Calu3 (cell line): Measurements from ENCODE around the gene ZKSCAN4. TPM values are rescaled to one million over a fixed set of nuclear protein-coding genes. Genes with fewer than 3 reads are reported as not detected.

Experiments used
- BruUV-seq: library from RNA; stranded (reverse); fragments of 400-500 nt; replicated peaks from 2 replicates; lab custom pipeline; 2021; lab: Mats Ljungman, UMichigan
- CTCF ChIA-PET: fragments of 300-600 bp; sonication (Branson Sonifier 250); formaldehyde crosslinking; loops from one replicate; lab custom pipeline; 2022; ENCODE audit warnings: antibody characterized with exemption; lab: Charles Lee
- DNase-seq: peaks from one replicate; pipeline ENCODE4 v3.0.0; 2022
- H3K27ac Mint-ChIP-seq: one replicate; pipeline ENCODE4 v1.8.0; 2022; ENCODE audit warnings: mixed read lengths; ENCODE audit not compliant: unreplicated experiment
- H3K27me3 Mint-ChIP-seq: one replicate; pipeline ENCODE4 v1.8.0; 2022; ENCODE audit warnings: mixed read lengths; ENCODE audit not compliant: unreplicated experiment
- H3K36me3 Mint-ChIP-seq: one replicate; pipeline ENCODE4 v1.8.0; 2022; ENCODE audit warnings: mild to moderate bottlenecking, moderate library complexity, mixed read lengths; ENCODE audit not compliant: insufficient read depth, unreplicated experiment
- H3K4me1 Mint-ChIP-seq: one replicate; pipeline ENCODE4 v1.8.0; 2022; ENCODE audit warnings: mild to moderate bottlenecking, low read depth, mixed read lengths; ENCODE audit not compliant: unreplicated experiment
- H3K4me3 Mint-ChIP-seq: one replicate; pipeline ENCODE4 v1.8.0; 2022; ENCODE audit warnings: mild to moderate bottlenecking, low read depth, moderate library complexity, mixed read lengths; ENCODE audit not compliant: unreplicated experiment
- H3K9me3 Mint-ChIP-seq: one replicate; pipeline ENCODE4 v1.8.0; 2022; ENCODE audit warnings: low read depth, mixed read lengths; ENCODE audit not compliant: unreplicated experiment
- CTCF ChIP-seq: fragments of 200-600 bp; IDR thresholded peaks from one replicate; pipeline ENCODE4 v1.8.0; 2022; ENCODE audit warnings: antibody characterized with exemption; ENCODE audit not compliant: unreplicated experiment
- intact Hi-C: fragments of 100-400 bp; cut with micrococcal nuclease; formaldehyde crosslinking; loops from one replicate; pipeline ENCODE4 v1.10.0; 2022; ENCODE audit not compliant: unreplicated experiment
- total RNA-seq: library from RNA; stranded (reverse); gene quantifications from 2 replicates; pipeline ENCODE4 v1.2.3, GENCODE V29; 2022

The ZKSCAN4 gene
- total RNA-seq, 1 experiment from 2014 or later = 6.7 TPM

- H3K36me3 Mint-ChIP-seq = peaks cover 18% of the 10 kb centered on the region
Observed at GRCh38 chr6:28218312-28219248, 33.5 kb downstream of the ZKSCAN4 start.

GRCh38 chr6:28217890-28218289, 34.2 kb downstream of the ZKSCAN4 start:
- no TSS peak for BruUV-seq
- CTCF ChIA-PET = interaction anchor here (0.6 to 0.7 kb wide), 2 partner anchors 19 to 39 kb away, joined by 3 to 4 read pairs; no protein-coding TSS in a partner anchor

More at GRCh38 chr6:28218312-28219248, 33.5 kb downstream of the ZKSCAN4 start:
- no peaks in the 10 kb centered on the region for H3K9me3 Mint-ChIP-seq
- H3K27me3 Mint-ChIP-seq = no peaks in the 10 kb centered on the region
- TF ChIP-seq CTCF = no peak
- peak overlapping the region; percentile 72 for H3K4me3 Mint-ChIP-seq
- peak overlapping the region; percentile 32 for H3K27ac Mint-ChIP-seq
- CTCF ChIA-PET = interaction anchor here (0.6 to 0.7 kb wide), 3 partner anchors 20 to 165 kb away, joined by 3 to 4 read pairs (median 3); no protein-coding TSS in a partner anchor
- intact Hi-C loops = loop anchor here (10.0 kb wide), 1 partner anchor 204 kb away; no protein-coding TSS in a partner anchor
- TSS peak; percentile 83 for BruUV-seq
- H3K4me1 Mint-ChIP-seq = no peaks in the 10 kb centered on the region
- peak; percentile 74 for DNase-seq

GRCh38 chr6:28215425-28215824, 36.6 kb downstream of the ZKSCAN4 start:
- H3K36me3 Mint-ChIP-seq = peaks cover 30% of the 10 kb centered on the region
- peaks cover 17% of the 10 kb centered on the region for H3K4me1 Mint-ChIP-seq
- no peaks in the 10 kb centered on the region for H3K9me3 Mint-ChIP-seq
- CTCF ChIA-PET = interaction anchor here (0.6 kb wide), 1 partner anchor 313 kb away, joined by 3 read pairs; no protein-coding TSS in a partner anchor
- no peak for DNase-seq
- intact Hi-C loops = loop anchor here (10.0 kb wide), 1 partner anchor 201 kb away; no protein-coding TSS in a partner anchor
- BruUV-seq = no TSS peak
- H3K27me3 Mint-ChIP-seq = no peaks in the 10 kb centered on the region
- H3K27ac Mint-ChIP-seq = no peak overlapping the region
- no peak for TF ChIP-seq CTCF
- H3K4me3 Mint-ChIP-seq = no peak overlapping the region

More at GRCh38 chr6:28217890-28218289, 34.2 kb downstream of the ZKSCAN4 start:
- peak overlapping the region; percentile 72 for H3K4me3 Mint-ChIP-seq
- no peaks in the 10 kb centered on the region for H3K9me3 Mint-ChIP-seq
- H3K27ac Mint-ChIP-seq = no peak overlapping the region
- DNase-seq = no peak
- peaks cover 6% of the 10 kb centered on the region for H3K4me1 Mint-ChIP-seq
- no peak for TF ChIP-seq CTCF
- intact Hi-C loops = loop anchor here (10.0 kb wide), 1 partner anchor 203 kb away; no protein-coding TSS in a partner anchor
- H3K27me3 Mint-ChIP-seq = no peaks in the 10 kb centered on the region
- H3K36me3 Mint-ChIP-seq = peaks cover 22% of the 10 kb centered on the region

- no peak for DNase-seq
- Mint-ChIP-seq H3K27me3 (no peaks in the 10 kb centered on the region), H3K4me3 (peak overlapping the region; percentile 71), H3K27ac (peak overlapping the region; percentile 68), H3K4me1 (peaks cover 17% of the 10 kb centered on the region), H3K9me3 (no peaks in the 10 kb centered on the region), H3K36me3 (peaks cover 20% of the 10 kb centered on the region)
- CTCF ChIA-PET = no interaction called here
- no TSS peak for BruUV-seq
- intact Hi-C loops = loop anchor here (2.0 to 10.0 kb wide), 4 partner anchors 72 to 311 kb away; partner anchors contain the start of gene ZKSCAN8
- no peak for TF ChIP-seq CTCF
Observed at GRCh38 chr6:28213213-28213523, 38.9 kb downstream of the ZKSCAN4 start.
